ENCODE data around the gene ZBED4. TPM values are rescaled to one million over a fixed set of nuclear protein-coding genes. Genes with fewer than 3 reads are reported as not detected.

The ZBED4 gene
- total and polyA plus RNA-seq, 4 donors, result 2.1 to 10.3 (median 4.8) TPM

DNA sequence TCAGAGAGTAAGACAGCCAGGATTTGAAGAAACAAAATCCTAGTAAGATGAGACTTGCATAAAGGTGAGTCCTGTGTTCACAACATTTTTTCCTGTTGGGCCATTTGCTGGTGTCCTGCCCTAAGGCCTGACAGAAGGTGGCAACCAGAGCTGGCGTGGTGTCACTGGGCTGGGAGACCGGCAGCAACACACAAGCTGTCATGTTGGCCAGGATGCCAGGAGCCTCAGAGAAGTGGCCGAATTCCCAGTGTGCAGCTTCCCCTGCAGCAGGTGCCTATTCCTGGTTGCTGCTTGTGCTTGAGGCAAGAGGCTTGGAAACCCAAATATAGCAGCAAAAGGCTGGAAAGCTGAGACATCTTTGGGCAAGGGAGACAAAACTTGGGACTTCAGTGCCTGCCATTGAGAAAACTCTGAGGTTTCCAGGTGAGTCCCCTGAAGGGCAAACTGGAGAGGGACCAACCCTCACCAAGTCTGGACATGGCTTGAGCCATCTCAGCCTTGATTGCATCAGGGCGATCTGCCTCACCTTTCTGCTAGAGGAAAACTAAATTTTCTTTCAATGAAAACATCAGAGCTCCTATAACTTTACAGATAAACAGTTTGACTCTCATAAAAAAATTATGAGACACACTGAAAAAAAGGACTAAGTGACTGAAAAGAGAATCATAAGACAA, 38.7 kb downstream of the ZBED4 start:
- 97% methylated on average over 4 of the region's 4 CpGs for WGBS

DNA sequence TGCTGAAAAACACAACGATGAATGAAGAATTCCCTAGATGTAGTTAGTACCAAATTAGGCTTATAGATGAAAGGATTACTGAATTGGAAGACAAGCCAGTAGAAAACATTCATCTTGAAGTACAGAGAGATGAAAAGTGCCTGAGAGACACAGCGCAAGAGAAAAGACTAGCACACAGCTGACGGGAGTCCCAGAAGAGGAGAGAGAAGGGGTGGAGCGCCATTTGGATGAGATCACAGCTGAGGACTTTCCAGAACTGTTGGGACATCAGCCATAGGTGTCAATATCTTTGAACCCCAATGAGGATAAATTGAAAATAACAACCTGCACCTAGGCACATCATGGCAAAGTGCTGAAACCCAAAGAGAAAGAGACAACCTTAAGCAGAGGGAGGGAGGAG, 39.4 kb downstream of the ZBED4 start:
- Histone ChIP-seq H3K36me3 (ENCODE audit: control insufficient read depth in 4 of 4, insufficient read depth in 3 of 4, low read depth in 1 of 4, low read length in 3 of 4) (peaks cover 2 to 7% (median 5%) of the 10 kb centered on the region in 4 donors), H3K9ac (ENCODE audit: low read depth in 1 of 2, low read length in 2 of 2) (no peak overlapping the region), H3K4me3 (ENCODE audit: low read depth in 1 of 3, low read length in 3 of 3) (no peak overlapping the region), H3K9me3 (ENCODE audit: control insufficient read depth in 4 of 4, low read length in 3 of 4) (peaks cover 0 to 3% (median 0%) of the 10 kb centered on the region in 4 donors), H3K27ac (ENCODE audit: low read depth in 1 of 2, low read length in 2 of 2) (no peak overlapping the region), H3K4me1 (ENCODE audit: control insufficient read depth in 4 of 4, insufficient read depth in 4 of 4, low read length in 3 of 4) (no peaks in the 10 kb centered on the region), H3K27me3 (ENCODE audit: control insufficient read depth in 4 of 4, insufficient read depth in 4 of 4, low read length in 3 of 4) (no peaks in the 10 kb centered on the region)
- no peak for TF ChIP-seq JUND (IDR thresholded peaks at IDR 0.05)
- 77% methylated on average over 4 of the region's 4 CpGs for WGBS
- DNase-seq (ENCODE audit: low spot score), result no peak

More for the DNA sequence above, 38.7 kb downstream of the ZBED4 start:
- H3K4me3 ChIP-seq (ENCODE audit: low read depth in 1 of 3, low read length in 3 of 3), result no peak overlapping the region
- DNase-seq (ENCODE audit: low spot score), result no peak
- no peaks in the 10 kb centered on the region for H3K27me3 ChIP-seq (ENCODE audit: control insufficient read depth in 4 of 4, insufficient read depth in 4 of 4, low read length in 3 of 4)
- H3K27ac ChIP-seq (ENCODE audit: low read depth in 1 of 2, low read length in 2 of 2), result no peak overlapping the region
- no peak overlapping the region for H3K9ac ChIP-seq (ENCODE audit: low read depth in 1 of 2, low read length in 2 of 2)
- TF ChIP-seq FOXA2 (IDR thresholded peaks at IDR 0.05), result no peak
- no peak for TF ChIP-seq TAF1 (conservative IDR thresholded peaks at IDR 0.05)
- no peak for TF ChIP-seq FOXA1 (IDR thresholded peaks at IDR 0.05)
- peaks cover 0 to 3% (median 0%) of the 10 kb centered on the region in 4 donors for H3K9me3 ChIP-seq (ENCODE audit: control insufficient read depth in 4 of 4, low read length in 3 of 4)
- no peaks in the 10 kb centered on the region for H3K4me1 ChIP-seq (ENCODE audit: control insufficient read depth in 4 of 4, insufficient read depth in 4 of 4, low read length in 3 of 4)
- peaks cover 2 to 8% (median 8%) of the 10 kb centered on the region in 4 donors for H3K36me3 ChIP-seq (ENCODE audit: control insufficient read depth in 4 of 4, insufficient read depth in 3 of 4, low read depth in 1 of 4, low read length in 3 of 4)

- Histone ChIP-seq H3K36me3 (ENCODE audit: control insufficient read depth in 4 of 4, insufficient read depth in 3 of 4, low read depth in 1 of 4, low read length in 3 of 4) (peaks cover 0 to 7% (median 2%) of the 10 kb centered on the region in 4 donors), H3K9ac (ENCODE audit: low read depth in 1 of 2, low read length in 2 of 2) (no peak overlapping the region), H3K4me1 (ENCODE audit: control insufficient read depth in 4 of 4, insufficient read depth in 4 of 4, low read length in 3 of 4) (no peaks in the 10 kb centered on the region), H3K27ac (ENCODE audit: low read depth in 1 of 2, low read length in 2 of 2) (no peak overlapping the region), H3K9me3 (ENCODE audit: control insufficient read depth in 4 of 4, low read length in 3 of 4) (peaks cover 0 to 3% (median 0%) of the 10 kb centered on the region in 4 donors), H3K27me3 (ENCODE audit: control insufficient read depth in 4 of 4, insufficient read depth in 4 of 4, low read length in 3 of 4) (no peaks in the 10 kb centered on the region), H3K4me3 (ENCODE audit: low read depth in 1 of 3, low read length in 3 of 3) (no peak overlapping the region)
- DNase-seq (ENCODE audit: low spot score), result no peak
- WGBS, result 95% methylated on average over 8 of the region's 8 CpGs
- no peak for TF ChIP-seq RXRA (IDR thresholded peaks at IDR 0.05)
- TF ChIP-seq TAF1 (conservative IDR thresholded peaks at IDR 0.05), result no peak
- no peak for TF ChIP-seq NR2F2 (IDR thresholded peaks at IDR 0.05)
- TF ChIP-seq JUND (IDR thresholded peaks at IDR 0.05), result no peak
- no peak for TF ChIP-seq FOXA1 (IDR thresholded peaks at IDR 0.05)
- no peak for TF ChIP-seq CTCF (IDR thresholded peaks at IDR 0.05; ENCODE audit: low read depth, low read length, missing input control)
- TF ChIP-seq ATF3 (IDR thresholded peaks at IDR 0.05), result no peak
- no peak for TF ChIP-seq FOXA2 (IDR thresholded peaks at IDR 0.05)
- TF ChIP-seq HNF4A (conservative IDR thresholded peaks at IDR 0.05), result no peak
- TF ChIP-seq REST (IDR thresholded peaks at IDR 0.05), result no peak
- no peak for TF ChIP-seq EGR1 (IDR thresholded peaks at IDR 0.05; ENCODE audit: low read depth in 2 of 2)
- no peak for TF ChIP-seq HNF4G (IDR thresholded peaks at IDR 0.05)
These were observed 40.8 kb downstream of the ZBED4 start for GRCh38 chr22:49894322-49895054.
